GM19438 (cell line): ENCODE data around the gene MYO10.
"Not testable (repeated sequence)": the region's sequence is repeated elsewhere in the genome, so short reads cannot be mapped to it uniquely, and the experiment has no call there.

Source experiments
- ATAC-seq: cut with Tn5 transposase; IDR thresholded peaks from one replicate; pipeline ENCODE4 v1.9.1; 2021; ENCODE audit warnings: low read depth; ENCODE audit not compliant: unreplicated experiment

The MYO10 gene

GRCh38 chr5:16757146-16757545 lies 178.9 kb downstream of the MYO10 start:
- no peak for ATAC-seq

- no peak for ATAC-seq
These were observed 179.4 kb downstream of the MYO10 start for GRCh38 chr5:16756692-16757091.

GRCh38 chr5:16755641-16756040 lies 180.4 kb downstream of the MYO10 start:
- no peak for ATAC-seq

GRCh38 chr5:16754601-16755000 lies 181.5 kb downstream of the MYO10 start:
- no peak for ATAC-seq

GRCh38 chr5:16754086-16754485 lies 182.0 kb downstream of the MYO10 start:
- no peak for ATAC-seq

- no peak for ATAC-seq
These were observed 185.6 kb downstream of the MYO10 start for GRCh38 chr5:16750445-16750844.

- no peak for ATAC-seq
These were observed 186.5 kb downstream of the MYO10 start for GRCh38 chr5:16749626-16750025.

GRCh38 chr5:16744164-16744880 lies 191.8 kb downstream of the MYO10 start:
- ATAC-seq = no peak

- no peak for ATAC-seq
These were observed 193.2 kb downstream of the MYO10 start for GRCh38 chr5:16742938-16743337.

- ATAC-seq = no peak
These were observed 195.2 kb downstream of the MYO10 start for GRCh38 chr5:16740811-16741392.

- no peak for ATAC-seq
These were observed 195.8 kb downstream of the MYO10 start for GRCh38 chr5:16740066-16740810.

GRCh38 chr5:16738393-16738792 lies 197.7 kb downstream of the MYO10 start:
- ATAC-seq = not testable (repeated sequence)

- no peak for ATAC-seq
These were observed 198.3 kb downstream of the MYO10 start for GRCh38 chr5:16737620-16738364.

GRCh38 chr5:16737209-16737608 lies 198.9 kb downstream of the MYO10 start:
- ATAC-seq = no peak

- no peak for ATAC-seq
These were observed 199.7 kb downstream of the MYO10 start for GRCh38 chr5:16736158-16736995.

- no peak for ATAC-seq
These were observed 200.7 kb downstream of the MYO10 start for GRCh38 chr5:16735101-16736060.

GRCh38 chr5:16733331-16734006 lies 202.6 kb downstream of the MYO10 start:
- ATAC-seq = no peak

- ATAC-seq = no peak
These were observed 203.7 kb downstream of the MYO10 start for GRCh38 chr5:16732356-16732755.
